GM12872 (cell line): ENCODE results near the gene LSM7.

ENCODE experiments used
- TF ChIP-seq, protein P1 (sequence below): IDR thresholded peaks from 3 replicates; pipeline ENCODE4 v1.5.1; 2011; ENCODE audit warnings: low read depth, mild to moderate bottlenecking, low read length, moderate library complexity; ENCODE audit not compliant: insufficient read depth

The LSM7 gene

DNA sequence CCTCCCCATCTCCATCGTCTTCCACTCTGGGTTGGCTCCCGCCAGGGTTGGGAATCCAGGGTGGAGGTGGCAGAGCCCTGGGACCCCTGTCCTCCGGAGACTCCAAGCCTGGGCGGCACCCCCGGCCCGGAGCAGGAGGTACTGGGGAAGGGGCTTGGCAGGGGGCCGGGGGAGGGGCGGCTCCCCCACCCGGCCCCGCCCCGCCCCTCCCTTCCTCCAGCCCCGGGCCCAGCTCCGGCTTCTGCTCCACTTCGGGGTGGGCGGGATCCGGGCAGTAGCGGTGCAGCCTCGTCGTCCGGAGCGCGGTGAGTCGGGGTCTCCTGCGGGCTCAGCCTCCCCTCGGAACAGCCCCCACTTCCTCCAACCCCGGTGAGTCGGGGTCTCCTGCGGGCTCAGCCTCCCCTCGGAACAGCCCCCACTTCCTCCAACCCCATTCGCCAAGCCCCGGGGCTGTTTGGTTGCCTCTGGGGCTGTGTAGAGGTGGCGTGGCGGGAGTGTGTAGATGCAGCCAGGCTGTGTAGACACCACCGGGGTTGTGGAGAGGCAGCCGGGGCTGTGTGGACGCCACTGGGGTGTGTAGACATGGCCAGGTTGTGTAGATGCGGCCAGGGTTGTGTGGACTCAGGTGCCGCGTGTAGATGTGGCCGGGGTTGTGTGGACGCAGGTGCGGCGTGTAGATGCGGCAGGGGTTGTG is 31.8 kb upstream of the LSM7 start, which contains the start of gene TMPRSS9:
TMPRSS9 (plus strand) TSS at position 274 of the 694 bp plus-strand sequence. CDS start 29,521 bp downstream, outside the sequence.
- TF ChIP-seq, protein P1, sequence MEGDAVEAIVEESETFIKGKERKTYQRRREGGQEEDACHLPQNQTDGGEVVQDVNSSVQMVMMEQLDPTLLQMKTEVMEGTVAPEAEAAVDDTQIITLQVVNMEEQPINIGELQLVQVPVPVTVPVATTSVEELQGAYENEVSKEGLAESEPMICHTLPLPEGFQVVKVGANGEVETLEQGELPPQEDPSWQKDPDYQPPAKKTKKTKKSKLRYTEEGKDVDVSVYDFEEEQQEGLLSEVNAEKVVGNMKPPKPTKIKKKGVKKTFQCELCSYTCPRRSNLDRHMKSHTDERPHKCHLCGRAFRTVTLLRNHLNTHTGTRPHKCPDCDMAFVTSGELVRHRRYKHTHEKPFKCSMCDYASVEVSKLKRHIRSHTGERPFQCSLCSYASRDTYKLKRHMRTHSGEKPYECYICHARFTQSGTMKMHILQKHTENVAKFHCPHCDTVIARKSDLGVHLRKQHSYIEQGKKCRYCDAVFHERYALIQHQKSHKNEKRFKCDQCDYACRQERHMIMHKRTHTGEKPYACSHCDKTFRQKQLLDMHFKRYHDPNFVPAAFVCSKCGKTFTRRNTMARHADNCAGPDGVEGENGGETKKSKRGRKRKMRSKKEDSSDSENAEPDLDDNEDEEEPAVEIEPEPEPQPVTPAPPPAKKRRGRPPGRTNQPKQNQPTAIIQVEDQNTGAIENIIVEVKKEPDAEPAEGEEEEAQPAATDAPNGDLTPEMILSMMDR, result no peak

DNA sequence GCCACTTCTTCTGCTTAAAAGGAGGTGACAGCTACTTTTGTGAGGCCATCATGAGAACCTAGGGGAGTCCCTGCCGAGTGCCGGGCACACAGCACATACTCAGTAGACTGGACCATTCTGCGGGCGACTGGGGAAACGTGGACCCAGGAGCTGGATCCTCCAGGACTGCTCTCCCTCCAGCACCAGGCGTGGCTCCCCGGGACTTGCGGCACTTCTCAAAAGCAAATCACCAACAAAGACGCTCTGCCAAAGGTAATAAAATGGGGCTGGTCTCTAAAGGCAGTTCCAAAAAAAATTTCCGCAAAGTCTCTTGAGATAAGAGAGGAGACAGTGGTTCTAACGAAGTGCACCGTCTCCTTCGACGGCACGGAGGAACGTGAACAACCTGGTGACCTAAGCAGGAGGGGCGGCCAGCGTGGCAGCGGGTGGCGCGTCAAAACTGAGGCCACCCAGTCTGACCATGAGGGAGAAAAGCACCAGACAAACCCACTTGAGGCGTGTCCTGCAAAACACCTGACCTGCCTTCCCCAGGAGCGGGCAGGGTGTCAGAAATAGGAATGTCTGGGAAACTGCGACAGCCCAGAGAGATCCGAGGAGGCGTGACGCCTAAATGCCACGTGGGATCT is 30.3 kb upstream of the LSM7 start:
- TF ChIP-seq, protein P1, result no peak

DNA sequence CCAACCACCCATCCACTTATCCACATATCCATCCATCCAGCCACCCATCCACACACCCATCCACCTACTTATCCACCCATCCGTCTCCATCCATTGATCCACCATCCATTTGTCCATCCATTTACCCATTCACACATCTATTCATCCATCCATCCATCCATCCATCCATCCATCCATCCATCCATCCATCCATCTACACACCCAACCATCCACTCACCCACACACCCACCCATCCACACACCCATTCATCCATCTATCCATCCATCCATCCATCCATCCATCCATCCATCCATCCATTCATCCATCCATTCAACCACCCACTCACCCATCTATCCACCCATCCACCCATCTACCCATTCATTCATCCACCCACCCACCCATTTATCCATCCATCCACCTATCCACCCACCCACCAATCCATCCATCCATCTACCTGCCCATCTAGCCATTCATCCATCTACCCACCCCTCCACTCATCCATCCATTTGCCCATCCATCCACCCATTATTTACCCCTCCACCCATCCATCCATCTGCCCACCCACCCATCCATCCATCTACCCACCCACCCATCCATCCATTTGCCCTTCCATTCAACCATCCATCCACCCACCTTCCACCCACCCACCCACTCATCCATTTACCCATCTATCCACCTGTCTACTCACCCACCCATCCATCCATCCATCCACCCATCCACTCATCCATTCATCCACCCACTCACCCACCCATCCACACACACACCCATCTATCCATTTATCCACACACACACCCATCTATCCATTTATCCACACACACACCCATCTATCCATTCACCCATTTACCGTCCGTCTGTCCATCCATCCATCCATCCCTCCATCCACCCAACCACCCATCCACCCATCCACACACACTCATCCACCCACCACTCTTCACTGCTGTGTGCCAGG is 29.2 kb upstream of the LSM7 start:
- TF ChIP-seq, protein P1, result no peak

DNA sequence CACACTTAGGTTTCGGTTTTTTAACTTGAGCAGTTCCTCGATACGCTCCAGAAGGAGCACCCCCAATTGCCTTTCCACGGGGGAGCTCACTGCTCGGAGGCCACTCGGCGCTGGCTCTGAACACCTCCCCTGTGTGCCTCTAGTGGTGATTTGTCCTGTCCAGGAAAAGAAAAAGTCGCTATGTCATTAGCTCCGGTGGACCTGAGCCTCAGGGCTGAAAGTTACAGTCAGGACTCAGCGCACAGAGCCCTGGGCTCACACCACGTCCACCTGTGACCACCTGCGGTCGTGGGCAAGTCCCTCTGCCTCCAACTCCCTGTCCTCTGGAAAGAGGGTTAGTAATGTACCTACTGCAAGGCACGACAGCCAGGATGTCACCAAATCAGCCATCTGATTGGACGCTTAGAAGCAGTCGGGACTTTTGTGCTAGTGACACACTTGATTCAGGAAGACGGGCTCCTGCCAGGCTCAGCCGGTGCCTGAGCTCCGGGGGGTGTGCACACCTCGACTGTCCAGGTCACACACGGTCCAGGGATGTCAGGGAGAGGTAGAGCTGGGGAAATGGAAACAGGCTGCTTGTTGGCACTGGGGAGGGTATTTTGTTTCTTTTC is 27.8 kb upstream of the LSM7 start:
- TF ChIP-seq, protein P1, result no peak

DNA sequence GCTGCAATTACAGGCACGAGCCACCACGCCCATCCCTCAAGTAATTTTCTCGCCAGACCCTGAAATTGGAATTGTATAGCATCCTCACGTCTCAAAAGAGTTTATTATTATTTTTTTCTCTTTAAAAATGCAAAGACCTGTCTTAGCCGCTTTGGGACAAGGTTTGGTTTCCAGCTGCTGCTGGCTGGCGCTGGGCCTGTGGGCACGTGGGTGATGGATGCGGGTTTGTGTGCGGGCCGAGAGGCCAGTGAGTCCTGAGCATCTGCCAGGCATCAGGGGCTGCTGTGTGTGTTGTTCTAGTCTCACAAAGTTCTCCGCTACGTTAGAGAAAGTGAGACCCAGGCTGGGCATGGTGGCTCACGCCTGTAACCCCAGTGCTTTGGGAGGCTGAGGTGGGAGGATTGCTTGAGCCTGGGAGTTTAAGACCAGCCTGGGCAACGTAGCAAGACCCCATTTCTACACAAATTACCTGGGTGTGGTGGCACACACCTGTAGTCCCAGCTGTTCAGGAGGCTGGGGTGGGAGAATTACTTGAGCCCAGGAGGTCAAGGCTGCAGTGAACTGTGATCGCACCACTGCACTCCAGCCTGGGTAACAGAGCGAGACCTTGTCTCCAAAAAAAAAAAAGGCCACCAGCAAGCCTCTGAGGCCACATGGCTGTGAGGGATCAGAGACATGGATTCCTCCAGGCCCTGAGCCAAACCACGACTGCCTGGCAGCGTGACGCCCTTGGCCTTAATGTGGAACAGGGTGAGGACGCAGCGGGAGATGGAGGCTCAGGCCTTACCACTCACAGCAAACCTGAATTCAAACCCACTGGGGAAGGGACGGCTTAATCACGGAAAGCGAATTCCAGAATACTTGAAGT is 27.0 kb upstream of the LSM7 start:
- TF ChIP-seq, protein P1, result no peak

DNA sequence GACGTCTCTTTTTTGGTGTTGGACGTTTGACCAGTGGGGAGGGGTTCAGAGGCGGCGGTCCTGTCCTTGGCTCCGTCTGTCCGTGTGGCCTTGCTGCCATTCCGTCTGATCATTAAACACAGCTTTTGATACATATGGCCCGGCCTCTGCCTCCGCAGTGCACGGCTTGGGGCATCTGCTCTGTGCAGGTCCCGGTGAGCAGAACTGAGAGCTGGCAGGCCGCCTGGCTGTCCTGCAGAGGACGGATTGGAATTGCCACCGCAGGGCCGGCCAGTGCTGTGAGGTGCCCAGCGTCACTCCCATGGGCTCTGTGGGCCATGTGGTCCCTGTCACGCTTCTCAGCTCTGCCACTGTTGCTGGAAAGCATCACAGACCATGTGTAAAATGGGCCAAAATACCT is 26.3 kb upstream of the LSM7 start:
- TF ChIP-seq, protein P1, result no peak
